ENCODE measurements around the gene RAD51B. TPM values are rescaled to one million over a fixed set of nuclear protein-coding genes. Genes with fewer than 3 reads are reported as not detected.

Gene RAD51B
- total and polyA plus RNA-seq, 9 donors: 21.6 to 70.1 (median 35.1) TPM

DNA sequence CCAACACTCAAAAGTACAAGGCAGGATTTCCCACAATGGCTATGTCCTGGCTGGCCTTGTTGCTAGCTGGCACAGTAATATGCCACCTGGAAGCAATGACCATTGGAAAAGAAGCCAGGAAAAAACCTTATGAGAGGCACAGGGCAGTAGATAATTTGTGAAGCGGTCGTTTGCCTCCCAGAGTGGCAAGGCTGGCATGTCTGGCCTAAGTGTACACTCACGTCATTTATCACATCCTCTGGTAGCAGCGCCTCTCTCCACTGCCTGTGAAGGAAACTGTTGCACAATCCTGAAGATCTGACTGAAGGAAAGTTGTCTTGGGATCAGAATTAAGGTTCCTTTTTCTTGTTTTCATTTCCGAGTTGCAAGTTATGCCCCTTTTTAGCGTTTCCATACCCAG, 564.8 kb downstream of the RAD51B start:
- peaks cover 10% of the 10 kb centered on the region for H3K4me1 ChIP-seq (ENCODE audit: insufficient read depth)
- no peak overlapping the region for H3K4me3 ChIP-seq
- H3K27ac ChIP-seq: peak overlapping the region in 1 of 2 donors; percentile 58
- intact Hi-C loops (cut with DNase I): no loop called here
- 57 to 67% (median 60%) methylated on average over 6 of the region's 6 CpGs for WGBS, 3 donors
- H3K9me3 ChIP-seq: no peaks in the 10 kb centered on the region
- no peaks in the 10 kb centered on the region for H3K36me3 ChIP-seq
- H3K27me3 ChIP-seq: no peaks in the 10 kb centered on the region
- DNase-seq: no peak
- TF ChIP-seq, protein P1, sequence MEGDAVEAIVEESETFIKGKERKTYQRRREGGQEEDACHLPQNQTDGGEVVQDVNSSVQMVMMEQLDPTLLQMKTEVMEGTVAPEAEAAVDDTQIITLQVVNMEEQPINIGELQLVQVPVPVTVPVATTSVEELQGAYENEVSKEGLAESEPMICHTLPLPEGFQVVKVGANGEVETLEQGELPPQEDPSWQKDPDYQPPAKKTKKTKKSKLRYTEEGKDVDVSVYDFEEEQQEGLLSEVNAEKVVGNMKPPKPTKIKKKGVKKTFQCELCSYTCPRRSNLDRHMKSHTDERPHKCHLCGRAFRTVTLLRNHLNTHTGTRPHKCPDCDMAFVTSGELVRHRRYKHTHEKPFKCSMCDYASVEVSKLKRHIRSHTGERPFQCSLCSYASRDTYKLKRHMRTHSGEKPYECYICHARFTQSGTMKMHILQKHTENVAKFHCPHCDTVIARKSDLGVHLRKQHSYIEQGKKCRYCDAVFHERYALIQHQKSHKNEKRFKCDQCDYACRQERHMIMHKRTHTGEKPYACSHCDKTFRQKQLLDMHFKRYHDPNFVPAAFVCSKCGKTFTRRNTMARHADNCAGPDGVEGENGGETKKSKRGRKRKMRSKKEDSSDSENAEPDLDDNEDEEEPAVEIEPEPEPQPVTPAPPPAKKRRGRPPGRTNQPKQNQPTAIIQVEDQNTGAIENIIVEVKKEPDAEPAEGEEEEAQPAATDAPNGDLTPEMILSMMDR (IDR thresholded peaks at IDR 0.05): no peak
- TF ChIP-seq POLR2A (IDR thresholded peaks at IDR 0.05) (no peak), EP300 (IDR thresholded peaks at IDR 0.05) (no peak)

DNA sequence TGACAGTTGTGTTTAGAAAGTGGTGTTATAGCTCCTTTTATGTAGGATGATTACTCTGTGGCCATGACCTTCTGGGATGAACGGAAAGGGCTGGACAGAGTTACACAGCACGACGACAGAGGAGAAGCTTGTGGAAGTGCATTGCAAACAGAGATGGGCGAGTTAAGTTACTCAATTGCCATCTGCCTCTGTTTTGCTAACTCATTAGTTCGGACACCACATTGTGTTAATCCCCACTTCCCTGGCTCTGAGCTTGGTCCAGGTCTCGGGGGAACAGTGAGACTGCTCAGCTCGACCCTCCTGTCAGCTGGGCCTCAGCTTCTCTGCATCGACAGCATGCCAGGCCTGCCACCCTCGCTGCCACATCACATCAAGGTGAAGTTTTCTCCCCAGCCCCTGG, 565.3 kb downstream of the RAD51B start:
- no peak for TF ChIP-seq EP300 (IDR thresholded peaks at IDR 0.05)
- TF ChIP-seq, protein P1 (IDR thresholded peaks at IDR 0.05): no peak
- TF ChIP-seq POLR2A (IDR thresholded peaks at IDR 0.05): no peak
- no peak for DNase-seq
- no peak overlapping the region for H3K4me3 ChIP-seq
- no peaks in the 10 kb centered on the region for H3K9me3 ChIP-seq
- H3K27ac ChIP-seq: peak overlapping the region; percentile 8 to 58
- WGBS, 3 donors: 82 to 84% (median 82%) methylated on average over 9 of the region's 9 CpGs
- H3K36me3 ChIP-seq: no peaks in the 10 kb centered on the region
- H3K27me3 ChIP-seq: no peaks in the 10 kb centered on the region
- intact Hi-C loops (cut with DNase I): no loop called here
- peaks cover 10% of the 10 kb centered on the region for H3K4me1 ChIP-seq (ENCODE audit: insufficient read depth)

DNA sequence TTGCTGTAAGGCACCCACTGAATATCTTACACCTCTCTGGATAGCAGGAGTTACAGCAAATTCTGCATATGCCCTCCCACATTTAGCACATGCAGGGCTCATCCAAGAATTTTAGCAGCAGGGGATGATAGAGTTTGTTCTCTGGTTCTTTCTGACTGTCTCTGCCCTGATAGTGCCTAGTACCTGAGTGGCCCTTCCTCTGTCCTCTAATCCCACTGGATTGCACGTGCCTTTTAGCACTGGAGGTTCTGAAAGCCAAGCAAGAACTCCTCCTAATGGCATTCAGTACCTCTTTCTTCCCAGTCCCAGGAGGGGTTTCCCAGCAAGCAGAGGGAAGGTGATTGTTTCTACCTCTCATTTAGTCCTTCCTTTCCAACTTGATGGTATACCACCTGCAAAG, 566.9 kb downstream of the RAD51B start:
- TF ChIP-seq POLR2A (IDR thresholded peaks at IDR 0.05): no peak
- TF ChIP-seq, protein P1 (IDR thresholded peaks at IDR 0.05): no peak
- TF ChIP-seq EP300 (IDR thresholded peaks at IDR 0.05): no peak
- intact Hi-C loops (cut with DNase I): no loop called here
- H3K27ac ChIP-seq: peak overlapping the region in 1 of 2 donors; percentile 13
- WGBS, 3 donors: 19 to 56% (median 27%) methylated on average over 1 of the region's 1 CpG
- DNase-seq: no peak
- H3K4me3 ChIP-seq: no peak overlapping the region
- no peaks in the 10 kb centered on the region for H3K27me3 ChIP-seq
- H3K4me1 ChIP-seq (ENCODE audit: insufficient read depth): peaks cover 15% of the 10 kb centered on the region
- H3K9me3 ChIP-seq: no peaks in the 10 kb centered on the region
- no peaks in the 10 kb centered on the region for H3K36me3 ChIP-seq

DNA sequence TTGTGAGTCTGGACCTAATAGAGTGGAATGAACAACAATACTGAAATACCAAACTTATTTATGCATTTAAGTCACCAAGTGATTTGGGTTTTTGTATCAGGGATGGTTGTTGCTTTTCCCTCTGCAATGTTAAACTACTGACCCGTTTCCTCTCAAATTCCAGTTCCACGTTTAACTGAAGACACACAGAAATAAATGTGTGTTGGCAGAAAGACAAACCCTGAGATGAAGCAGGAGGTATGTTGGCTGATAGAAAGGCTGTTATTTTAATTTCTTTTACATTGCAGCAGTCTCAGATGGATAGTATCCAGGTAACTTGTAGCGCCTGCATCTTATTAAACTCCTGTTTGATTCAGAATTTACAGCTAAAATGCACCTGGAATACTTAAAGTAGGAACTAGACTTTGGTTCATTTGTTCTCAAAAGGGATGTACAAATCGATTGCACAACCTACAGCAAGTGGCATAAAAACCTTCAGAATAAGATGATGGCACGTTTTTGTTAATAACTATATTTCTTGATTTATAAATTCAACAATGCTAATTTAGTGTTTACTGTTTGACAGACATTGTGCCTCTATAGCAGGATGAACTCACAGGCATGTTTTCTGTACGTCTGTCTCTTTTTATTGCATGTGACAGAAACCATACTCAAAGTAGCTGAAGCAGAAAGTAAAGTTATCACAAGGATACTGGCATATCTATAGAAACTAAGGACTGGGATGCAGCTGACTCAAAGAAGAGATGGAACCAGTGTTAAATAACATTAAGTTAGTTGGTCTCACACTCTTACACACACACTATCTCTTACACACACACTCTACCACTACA, 567.6 kb downstream of the RAD51B start:
- no peak for DNase-seq
- Histone ChIP-seq H3K4me3 (no peak overlapping the region), H3K36me3 (no peaks in the 10 kb centered on the region), H3K4me1 (ENCODE audit: insufficient read depth) (peaks cover 19% of the 10 kb centered on the region), H3K27me3 (no peaks in the 10 kb centered on the region), H3K9me3 (no peaks in the 10 kb centered on the region), H3K27ac (no peak overlapping the region)
- WGBS, 3 donors: 14 to 15% (median 15%) methylated on average over 6 of the region's 6 CpGs
- intact Hi-C loops (cut with DNase I): no loop called here
- no peak for TF ChIP-seq POLR2A (IDR thresholded peaks at IDR 0.05)

DNA sequence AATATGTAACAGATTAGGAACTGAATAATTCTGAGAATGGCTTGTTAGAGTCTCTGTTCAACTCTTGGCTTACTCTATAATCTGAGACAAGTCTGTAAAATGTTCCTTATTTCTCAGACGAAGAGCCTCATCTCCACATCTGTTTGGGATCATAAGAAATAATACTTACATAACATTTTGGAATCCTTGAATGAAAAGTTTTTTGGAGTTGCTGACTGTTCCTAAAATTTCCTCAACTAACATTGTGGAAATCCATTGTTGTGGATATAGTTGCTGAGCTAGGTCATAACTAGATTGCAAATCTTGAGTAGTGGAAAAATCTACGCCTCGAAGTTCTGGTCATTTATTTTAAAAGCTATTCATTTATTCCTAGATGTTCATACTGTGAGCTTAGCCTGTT, 570.4 kb downstream of the RAD51B start:
- no peaks in the 10 kb centered on the region for H3K9me3 ChIP-seq
- no peak for TF ChIP-seq POLR2A (IDR thresholded peaks at IDR 0.05)
- peaks cover 34% of the 10 kb centered on the region for H3K4me1 ChIP-seq (ENCODE audit: insufficient read depth)
- no peak overlapping the region for H3K4me3 ChIP-seq
- DNase-seq: no peak
- WGBS, 3 donors: 52 to 77% (median 69%) methylated on average over 3 of the region's 3 CpGs
- intact Hi-C loops (cut with DNase I): loop anchor here (10.0 kb wide), 5 partner anchors 155 to 425 kb away; partner anchors contain the start of gene ZFP36L1 (in 1 of the 4)
- no peaks in the 10 kb centered on the region for H3K27me3 ChIP-seq
- H3K27ac ChIP-seq: peak overlapping the region in 1 of 2 donors; percentile 45
- H3K36me3 ChIP-seq: no peaks in the 10 kb centered on the region

Measured in ovary (tissue), 9 donors.